HG02943 (cell line): ENCODE results near the gene ALPK3.

Source experiments
- ATAC-seq: cut with Tn5 transposase; IDR thresholded peaks from one replicate; pipeline ENCODE4 v1.9.1; 2021; ENCODE audit warnings: mild to moderate bottlenecking, low read depth, moderate library complexity; ENCODE audit not compliant: unreplicated experiment

The ALPK3 gene

DNA sequence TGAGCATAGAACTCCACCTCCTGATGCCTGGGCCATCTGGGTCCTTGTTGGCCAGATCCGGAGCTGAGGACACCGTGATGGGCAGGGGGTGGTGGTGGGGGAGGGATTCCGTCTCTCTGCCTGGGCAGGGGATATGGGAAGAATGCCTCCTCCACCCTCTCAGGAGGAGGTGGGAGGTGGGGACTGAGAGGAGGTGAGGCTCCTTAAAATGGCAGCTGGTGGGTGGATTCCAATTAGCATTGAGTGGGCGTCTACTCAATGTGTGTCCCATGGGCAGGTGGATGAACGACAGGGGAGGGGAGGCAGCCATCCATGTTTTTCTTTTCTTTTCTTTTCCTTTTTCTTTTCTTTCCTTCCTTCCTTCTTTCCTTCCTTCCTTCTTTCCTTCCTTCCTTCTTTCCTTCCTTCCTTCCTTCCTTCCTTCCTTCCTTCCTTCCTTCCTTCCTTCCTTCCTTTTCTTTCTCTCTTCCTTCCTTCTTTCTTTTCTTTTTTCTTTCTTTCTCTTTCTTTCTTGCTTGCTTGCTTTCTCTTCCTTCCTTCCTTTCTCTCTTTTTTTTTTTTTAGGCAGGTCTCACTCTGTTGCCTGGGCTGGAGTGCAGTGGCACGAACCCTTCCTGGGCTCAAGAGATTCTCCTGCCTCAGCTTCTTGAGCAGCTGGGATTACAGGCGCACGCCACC lies 72.3 kb downstream of the ALPK3 start:
- no peak for ATAC-seq

DNA sequence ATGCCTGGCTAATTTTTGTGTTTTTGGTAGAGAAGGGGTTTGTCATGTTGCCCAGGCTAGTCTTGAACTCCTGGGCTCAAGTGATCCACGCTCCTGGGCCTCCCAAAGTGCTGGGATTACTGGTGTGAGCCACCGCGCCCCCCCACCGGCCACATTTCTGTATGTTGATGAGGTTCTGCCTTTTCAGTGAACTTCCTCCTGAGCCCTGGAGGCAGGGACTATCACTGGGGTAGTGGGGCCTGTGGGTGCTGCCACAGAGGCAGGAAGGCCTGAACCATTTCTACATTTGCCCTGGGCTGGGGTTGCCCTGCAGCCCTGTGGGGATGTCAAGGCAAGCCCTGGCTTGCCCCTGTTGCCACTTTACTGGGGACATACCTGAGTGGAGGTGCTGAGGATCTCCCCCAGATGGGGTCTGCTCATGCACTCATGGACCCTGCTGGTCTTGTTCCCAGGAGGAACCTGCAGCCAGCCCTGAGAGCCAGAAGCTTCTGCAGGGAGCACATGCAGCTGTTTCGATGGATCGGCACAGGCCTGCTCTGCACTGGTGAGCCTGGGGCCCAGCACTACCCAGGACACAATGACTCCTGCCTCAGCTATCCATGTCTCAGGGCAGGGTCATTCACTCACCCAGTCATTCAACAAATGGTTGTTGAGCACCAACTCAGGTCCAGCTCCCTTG lies 73.0 kb downstream of the ALPK3 start:
- ATAC-seq: no peak

DNA sequence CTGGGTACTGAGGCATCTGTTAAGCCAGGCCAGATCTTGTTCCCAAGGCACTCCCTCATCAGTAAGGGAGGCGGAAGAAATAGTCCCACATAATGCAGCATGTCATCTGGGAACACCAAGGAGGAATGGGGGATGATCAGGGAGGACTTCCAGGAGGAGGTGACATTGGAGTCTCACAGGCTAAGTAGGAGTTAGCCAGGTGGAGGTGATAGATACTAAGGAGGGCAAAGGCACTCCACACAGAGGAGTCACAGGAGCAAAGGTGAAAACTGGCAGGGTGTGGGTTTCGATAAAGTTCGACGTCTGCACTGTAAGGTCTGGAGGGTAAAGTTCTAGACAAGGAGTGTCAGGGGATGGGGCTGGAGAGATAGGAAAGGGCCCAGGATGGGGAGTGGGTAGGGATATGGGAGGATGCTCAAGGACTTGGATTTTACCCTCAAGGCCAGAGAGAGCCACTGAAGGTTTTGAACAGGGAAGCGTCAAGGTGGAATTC lies 73.6 kb downstream of the ALPK3 start:
- ATAC-seq: no peak

DNA sequence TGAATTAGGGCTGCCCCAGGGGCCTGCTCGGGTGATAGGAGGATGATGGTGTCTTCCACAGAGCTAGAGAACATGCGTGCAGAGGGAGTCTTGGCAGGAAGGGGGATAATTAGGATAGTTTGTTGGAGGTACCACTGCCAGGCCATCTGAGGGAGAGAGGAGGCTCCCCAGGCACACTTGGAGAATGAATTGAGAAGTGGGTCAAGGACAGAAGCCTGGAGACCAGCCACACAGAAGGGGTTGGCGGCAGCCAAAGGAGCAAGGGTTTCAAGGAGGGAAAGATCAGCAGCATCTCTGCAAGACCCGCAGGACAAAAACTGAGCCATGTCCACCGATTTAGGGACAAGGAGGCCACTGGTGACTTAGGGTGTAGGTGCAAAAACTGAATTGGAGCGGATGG lies 74.2 kb downstream of the ALPK3 start:
- no peak for ATAC-seq

DNA sequence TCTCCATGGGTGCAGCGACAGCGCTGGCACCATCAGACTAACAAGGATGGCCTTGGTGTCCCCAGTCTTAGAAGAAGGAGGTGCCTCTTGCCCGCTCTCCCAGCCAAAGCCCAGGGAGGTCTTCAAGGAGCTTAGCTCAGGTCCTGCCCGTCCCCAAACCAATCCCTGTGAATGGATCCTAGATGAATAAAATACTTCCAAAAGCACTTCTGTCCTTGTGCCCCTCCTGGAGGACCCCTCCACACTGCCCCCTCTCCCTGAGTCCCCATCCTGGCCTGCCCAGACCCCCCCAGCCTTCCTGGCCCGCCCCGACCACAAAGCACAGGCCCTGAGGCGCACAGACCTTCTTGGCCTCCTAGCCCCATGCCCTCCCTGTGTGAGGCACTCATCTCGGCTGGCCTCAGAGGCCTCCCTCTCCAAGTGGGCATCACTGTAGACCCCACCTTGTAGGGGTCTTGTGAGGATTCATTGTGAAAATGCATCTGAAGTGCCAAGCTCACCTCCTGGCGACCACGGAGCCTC lies 75.7 kb downstream of the ALPK3 start:
- ATAC-seq: no peak

DNA sequence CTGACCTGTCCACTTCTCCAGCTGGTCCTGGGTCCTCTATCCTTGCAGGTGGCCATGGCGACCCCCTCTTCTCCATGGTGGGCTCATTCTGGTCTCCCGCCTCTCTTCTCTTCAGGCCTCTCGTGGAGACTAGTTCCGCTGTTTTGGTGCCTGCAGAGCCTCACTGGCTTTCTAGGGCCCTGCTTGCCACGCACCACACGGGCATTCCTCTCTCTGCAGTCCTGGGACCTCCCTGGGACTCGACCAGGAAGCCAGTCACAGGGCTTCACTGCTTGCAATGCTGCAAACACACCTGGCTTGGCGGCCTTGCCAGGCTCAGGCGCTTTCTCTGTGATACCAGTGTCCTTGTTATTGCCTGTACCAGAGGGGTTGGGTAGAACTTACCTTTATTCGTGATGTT lies 76.5 kb downstream of the ALPK3 start:
- ATAC-seq: no peak

DNA sequence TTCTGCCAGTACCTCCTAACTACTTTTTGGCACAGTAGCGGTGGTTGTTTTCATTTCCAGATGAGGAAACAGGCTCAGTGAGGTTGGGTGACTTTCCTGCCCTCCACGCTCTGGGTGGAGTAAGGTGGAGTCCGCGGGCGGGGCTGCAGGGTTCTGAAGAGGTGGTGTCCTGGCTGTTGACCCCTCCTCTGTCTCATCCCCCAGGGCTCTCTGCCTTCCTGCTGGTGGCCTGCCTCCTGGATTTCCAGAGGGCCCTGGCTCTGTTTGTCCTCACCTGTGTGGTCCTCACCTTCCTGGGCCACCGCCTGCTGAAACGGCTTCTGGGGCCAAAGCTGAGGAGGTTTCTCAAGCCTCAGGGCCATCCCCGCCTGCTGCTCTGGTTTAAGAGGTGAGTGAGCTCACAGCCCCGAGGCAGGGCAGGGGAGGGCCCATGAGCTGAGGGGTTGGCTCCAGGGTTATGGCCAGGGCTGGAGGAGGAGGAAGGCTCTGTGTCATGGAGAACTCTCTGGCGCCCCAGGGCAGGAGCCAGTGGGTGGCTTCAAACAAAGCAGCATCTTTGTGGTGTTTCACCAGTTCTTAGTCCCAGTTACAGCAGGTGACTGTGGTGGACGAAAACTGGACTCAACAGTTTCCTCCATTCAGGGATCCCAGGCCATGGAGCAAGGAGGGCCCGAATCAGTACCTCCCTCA lies 77.7 kb downstream of the ALPK3 start:
- no peak for ATAC-seq

DNA sequence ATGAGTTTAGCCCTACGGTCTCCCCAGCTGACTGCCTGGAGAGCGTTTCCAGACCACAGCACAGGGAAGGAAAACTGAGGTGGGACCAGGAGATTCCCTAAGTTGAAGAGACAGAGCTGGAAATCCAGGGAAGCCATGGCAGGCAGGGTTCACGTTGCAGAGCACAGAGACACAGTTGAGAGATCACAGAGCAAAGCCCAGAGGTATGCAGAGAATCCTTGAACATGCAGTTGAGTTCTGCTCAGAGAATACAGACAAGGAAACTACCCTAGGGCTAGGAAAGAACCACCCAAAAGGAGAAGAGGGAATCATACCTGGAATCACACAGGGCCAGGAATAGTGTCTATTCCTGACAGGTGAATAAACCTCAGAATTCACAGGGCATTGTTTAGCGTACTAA lies 81.6 kb downstream of the ALPK3 start:
- no peak for ATAC-seq

DNA sequence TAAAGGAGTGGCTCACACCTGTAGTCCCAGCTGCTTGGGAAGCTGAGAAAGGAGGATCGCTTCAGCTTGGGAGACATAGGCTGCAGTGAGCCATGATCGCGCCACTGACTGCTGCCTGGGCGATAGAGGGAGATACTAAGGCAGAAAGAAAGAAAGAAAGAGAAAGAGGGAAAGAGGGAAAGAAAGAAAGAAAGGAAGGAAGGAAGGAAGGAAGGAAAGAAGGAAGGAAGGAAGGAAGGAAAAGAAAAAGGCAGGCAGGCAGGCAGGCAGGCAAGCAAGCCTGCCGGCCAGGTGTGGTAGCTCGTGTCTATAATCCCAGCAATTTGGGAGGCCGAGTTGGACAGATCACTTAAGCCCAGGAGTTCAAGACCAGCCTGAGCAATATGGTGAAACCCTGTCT lies 82.6 kb downstream of the ALPK3 start:
- ATAC-seq: no peak

DNA sequence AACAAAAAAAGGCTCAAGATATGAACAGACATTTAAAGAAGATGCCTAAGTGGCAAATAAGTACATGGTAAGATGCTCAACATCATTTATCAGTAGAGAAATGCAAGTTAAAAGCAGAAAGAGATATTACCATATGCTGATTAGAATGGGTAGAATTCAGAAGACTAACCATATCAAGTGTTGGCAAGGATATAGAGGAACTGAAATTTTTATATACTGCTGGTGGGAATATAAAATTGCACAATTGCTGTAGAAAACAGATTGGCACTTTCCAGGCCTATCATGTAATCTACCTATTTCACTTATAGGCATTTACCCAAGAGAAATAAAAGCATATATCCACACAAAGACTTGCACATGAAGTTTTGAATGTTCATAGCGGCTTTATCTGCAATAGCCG lies 84.4 kb downstream of the ALPK3 start:
- no peak for ATAC-seq

DNA sequence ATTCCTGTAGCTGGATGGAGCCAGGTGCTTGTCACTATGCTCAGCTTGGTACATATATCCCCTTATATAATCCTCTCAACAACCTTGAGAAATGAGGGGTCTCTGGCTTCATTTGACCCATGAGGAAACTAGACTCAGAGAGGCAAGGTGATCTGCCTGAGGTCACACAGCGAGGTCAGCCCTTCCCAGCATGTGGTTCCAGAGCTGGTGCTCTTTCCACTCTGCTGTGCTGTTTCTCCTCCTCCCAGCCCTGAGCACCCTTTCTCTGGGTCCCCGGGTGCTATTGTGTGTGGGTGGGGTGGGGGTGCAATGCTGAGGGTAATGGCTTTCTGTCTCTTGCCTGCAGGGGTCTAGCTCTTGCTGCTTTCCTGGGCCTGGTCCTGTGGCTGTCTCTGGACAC lies 86.6 kb downstream of the ALPK3 start:
- ATAC-seq: no peak

DNA sequence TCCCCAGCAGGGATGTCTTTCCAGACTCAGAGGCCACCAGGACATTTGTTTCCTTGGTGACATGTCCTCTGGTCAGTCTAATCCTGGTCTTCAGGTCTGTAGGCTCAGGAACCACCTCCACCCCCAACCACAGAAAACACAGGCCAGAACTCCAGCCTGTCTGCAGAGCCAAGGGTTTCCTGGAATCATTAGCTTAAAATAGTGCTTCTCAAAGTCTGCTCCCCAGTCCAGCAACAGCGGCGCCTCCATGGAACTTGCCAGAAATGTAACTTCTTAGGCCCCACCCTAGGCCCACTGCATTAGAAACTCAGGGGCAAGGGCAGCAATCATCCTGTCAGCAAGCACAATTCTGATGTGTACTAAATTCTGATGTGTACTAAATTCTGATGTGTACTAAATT lies 87.3 kb downstream of the ALPK3 start:
- no peak for ATAC-seq

DNA sequence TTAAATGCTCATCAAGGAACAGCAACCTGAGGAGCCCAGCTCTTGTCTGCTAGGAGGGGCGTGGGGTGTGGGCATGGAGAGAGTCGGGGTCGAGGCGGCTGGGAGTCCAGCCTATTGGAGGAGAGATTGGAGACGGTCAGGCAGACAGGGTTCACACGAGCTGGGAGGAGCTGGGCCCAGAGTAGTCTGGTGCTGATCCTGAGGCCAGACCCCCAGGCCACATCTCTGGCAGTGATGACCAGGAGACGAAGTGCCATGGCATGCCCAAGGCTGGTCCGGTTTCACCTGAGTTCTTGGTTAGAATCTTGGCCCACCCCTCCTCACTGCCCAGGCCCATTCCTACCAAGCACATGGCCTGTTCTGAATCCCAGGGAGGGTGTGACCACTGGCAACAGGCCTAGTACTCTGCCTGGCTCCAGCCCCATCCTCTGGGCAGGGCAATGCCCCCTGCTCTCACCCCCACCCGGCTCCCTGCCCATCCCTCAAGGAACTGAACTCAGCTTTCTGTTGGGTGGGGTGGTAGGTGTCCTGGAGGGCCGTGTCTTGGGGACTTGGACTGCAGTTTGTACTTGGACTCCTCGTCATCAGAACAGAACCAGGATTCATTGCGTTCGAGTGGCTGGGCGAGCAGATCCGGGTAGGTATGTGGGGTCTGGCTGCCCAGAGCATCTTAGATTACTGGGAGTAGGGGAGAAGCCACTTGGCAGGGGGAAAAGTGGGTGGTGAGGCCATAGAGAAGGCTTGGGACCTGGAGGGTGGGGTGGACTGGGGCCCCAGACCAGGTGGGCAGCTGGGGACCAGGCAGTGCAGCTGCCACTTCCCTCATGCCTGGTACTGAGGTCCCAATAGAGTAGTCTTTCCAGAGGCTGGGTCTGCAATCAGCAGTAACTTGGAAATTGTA lies 88.1 kb downstream of the ALPK3 start:
- no peak for ATAC-seq

DNA sequence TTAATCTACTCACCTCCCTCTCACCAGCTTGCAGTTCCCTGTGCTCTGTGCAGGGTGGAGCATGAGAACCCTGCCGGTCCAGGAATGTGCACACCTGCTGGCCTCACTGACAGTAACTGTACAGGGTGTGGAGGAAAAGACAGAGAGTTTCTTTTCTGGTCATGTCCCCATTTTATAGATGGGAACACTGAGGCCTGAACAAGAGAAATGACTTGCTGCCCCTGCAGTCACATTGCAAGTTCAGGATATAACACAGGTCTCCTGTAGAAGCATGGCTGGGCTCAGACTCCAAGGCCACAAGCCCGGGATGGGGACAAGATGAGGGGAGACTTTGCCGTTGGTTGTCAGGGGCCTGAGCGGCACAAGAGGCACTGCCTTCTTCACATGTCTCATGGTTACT lies 90.6 kb downstream of the ALPK3 start:
- ATAC-seq: no peak

DNA sequence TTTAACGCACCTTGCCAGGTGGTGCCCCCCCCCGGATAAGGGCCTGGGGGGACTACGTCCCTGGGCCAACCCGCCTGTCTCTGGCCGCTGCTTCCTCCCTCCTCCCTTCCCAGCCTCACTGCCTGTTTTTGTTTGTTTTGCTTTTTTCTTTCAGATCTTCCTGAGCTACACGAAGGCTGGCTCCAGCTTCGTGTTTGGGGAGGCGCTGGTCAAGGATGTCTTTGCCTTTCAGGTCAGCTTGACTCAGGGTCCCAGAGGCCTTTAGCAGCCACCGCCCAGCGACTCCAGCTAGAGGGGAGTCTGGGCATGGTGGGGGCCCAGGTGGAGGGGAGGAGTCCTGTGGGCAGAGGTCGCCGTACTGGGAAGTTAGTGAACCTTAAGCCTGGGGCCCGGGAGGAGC lies 91.4 kb downstream of the ALPK3 start:
- ATAC-seq: no peak

DNA sequence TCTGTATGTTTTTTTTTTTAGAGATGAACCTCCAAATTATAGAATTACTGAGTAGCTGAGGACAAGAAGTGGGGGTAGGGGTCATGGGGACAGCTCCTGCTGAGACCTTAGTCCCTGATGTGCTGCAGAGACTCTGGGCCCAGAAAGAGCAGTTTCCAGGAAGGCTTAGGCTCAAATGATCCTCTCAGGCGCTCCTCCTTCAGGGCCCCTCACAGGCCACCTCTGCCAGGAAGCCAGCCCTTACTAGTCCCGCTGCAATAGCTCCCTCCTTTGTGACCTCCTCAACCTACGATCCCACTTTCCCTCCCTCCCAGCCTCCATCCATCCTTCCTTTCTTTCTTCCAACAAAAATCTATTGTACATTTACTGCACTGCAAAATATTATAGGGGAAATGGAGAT lies 91.9 kb downstream of the ALPK3 start:
- ATAC-seq: no peak

DNA sequence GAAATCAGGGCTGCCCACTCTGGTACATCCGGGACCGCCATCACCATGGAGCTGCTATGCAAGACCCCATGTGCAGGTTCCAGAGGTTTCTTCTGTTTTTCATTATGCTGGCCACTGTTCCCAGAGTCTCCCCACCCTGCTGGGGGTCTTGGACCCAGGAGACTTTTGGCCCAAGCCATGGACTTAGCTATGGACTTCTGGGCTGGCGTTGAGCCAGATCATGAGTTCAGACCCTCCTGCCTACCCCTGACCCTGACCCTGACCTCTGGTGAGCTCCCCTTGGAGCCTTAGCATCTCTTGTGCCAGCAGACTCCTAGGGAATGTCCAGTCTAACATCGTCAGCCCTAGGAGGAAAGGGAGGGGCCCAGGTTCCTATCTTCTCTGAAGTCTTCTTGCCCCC lies 92.6 kb downstream of the ALPK3 start:
- ATAC-seq: no peak

DNA sequence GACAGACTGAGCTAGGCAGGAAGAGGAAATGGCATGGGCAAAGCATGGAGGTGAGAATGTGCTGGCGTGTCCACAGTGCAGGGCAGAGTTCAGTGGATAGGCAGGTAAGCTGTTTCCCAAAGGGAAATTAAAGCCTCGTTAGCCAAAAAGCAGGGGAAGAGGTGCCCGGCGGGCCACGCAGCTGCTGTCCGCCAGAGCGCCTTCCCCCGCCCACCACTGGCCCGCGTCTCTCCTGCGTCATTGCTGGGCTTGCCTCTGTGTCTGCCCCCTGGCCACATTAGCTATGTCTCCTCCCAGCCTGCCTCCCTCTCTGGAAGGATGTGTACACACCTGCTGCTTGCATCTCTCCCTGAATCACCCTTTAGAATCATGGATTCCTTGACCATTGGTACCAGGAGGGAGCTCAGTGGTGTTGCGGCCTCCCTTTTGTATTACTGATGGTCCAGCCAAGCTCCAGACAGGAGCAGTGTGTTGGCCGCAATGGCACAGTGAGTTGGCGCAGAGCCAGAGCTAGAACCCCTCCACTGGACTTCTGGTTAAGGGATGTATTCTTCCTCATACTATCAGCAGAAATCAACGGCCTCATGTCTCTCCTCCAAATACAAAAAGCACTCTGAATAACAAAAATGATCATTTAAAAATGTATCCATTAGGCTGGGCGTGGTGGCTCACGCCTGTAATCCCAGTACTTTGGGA lies 93.9 kb downstream of the ALPK3 start:
- no peak for ATAC-seq

DNA sequence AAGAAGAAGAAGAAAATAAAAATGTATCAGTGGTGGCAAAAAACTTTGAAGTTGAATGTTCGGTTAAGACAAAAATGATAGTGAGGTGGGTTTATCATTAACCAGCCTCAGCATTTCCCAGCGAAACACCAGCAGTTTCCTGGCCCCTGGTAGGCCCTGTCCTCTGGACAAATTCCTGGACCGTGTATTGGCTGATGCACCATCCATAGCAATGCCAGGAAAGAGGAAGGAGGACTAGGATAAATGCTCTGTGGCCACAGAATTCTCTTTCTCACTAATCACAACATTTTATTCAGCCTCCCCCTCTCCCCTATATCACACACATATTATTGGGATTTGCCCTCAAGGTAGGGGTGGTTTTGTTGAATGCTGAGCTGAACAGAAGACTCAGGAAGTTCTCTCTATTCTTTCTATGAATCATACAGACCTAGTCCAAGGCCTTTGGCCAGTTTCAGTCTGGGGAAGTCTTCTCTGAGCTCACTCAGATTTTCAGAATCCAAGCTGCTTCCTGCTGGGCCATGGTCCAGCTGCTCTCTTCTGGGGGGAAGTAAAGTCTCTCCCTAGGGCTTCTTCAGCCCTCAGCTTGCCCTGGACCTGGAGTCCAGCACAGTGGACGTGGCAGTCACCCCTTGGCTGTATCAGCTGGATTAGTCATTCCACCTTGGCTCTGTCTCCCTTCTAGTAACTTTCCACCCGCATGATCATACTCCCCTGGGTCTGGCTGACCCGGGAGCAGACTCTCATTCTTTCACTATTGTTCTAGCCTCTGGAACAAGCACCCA lies 94.9 kb downstream of the ALPK3 start:
- ATAC-seq: no peak
